Esophagus (tissue), 2 donors: ENCODE data around the gene CTSS. TPM values are rescaled to one million over a fixed set of nuclear protein-coding genes. Genes with fewer than 3 reads are reported as not detected.
"Not testable (repeated sequence)": the region's sequence is repeated elsewhere in the genome, so short reads cannot be mapped to it uniquely, and the experiment has no call there.

Experiments used
- H3K27ac ChIP-seq, 2 donors: one replicate each; pipeline ENCODE4 v1.5.1; 2013; ENCODE audit warnings: low read depth in 2 of 2, mild to moderate bottlenecking in 2 of 2, inconsistent platforms in 1 of 2, low read length in 1 of 2, moderate library complexity in 1 of 2
- H3K27me3 ChIP-seq, 2 donors: one replicate each; pipeline ENCODE4 v1.6.1; 2013; ENCODE audit warnings: low read length in 2 of 2, control low read depth in 1 of 2, mild to moderate bottlenecking in 1 of 2; ENCODE audit not compliant: insufficient read depth in 2 of 2, control insufficient read depth in 1 of 2
- H3K36me3 ChIP-seq, 2 donors: one replicate each; pipeline ENCODE4 v1.6.1; 2013; ENCODE audit warnings: low read length in 1 of 2; ENCODE audit not compliant: control insufficient read depth in 2 of 2, insufficient read depth in 2 of 2
- H3K4me1 ChIP-seq, 2 donors: one replicate each; pipeline ENCODE4 v1.6.1; 2013; ENCODE audit warnings: low read length in 1 of 2; ENCODE audit not compliant: control insufficient read depth in 2 of 2, insufficient read depth in 2 of 2
- H3K4me3 ChIP-seq, 2 donors: one replicate each; pipeline ENCODE4 v1.5.1; 2013; ENCODE audit warnings: low read length in 2 of 2, mild to moderate bottlenecking in 2 of 2, low read depth in 1 of 2, moderate library complexity in 1 of 2
- H3K9me3 ChIP-seq, 2 donors: one replicate each; pipeline ENCODE4 v1.6.1; 2013; ENCODE audit warnings: mild to moderate bottlenecking in 2 of 2, low read depth in 1 of 2, low read length in 1 of 2, moderate library complexity in 1 of 2; ENCODE audit not compliant: control insufficient read depth in 2 of 2, insufficient read depth in 1 of 2
- WGBS, 2 donors: extraction: QIAGEN DNeasy Blood & Tissue Kit; methylation state at CpG; one replicate each; pipeline ENCODE4 v1.1.7; 2013; 5-methylcytosine and 5-hydroxymethylcytosine counted together
- polyA plus RNA-seq, 2 donors: library from polyadenylated mRNA; stranded (reverse); fragments of 200-250 nt; gene quantifications; one replicate each; pipeline ENCODE4 v1.2.3, GENCODE V29; 2013
- donor health status: healthy with polysubstance abuse.
- donor health status: Bipolar disorder and iron deficiency.

Gene CTSS
- polyA plus RNA-seq, 2 donors: 17.2 to 20.2 TPM

GRCh38 chr1:150778409-150778808 lies 12.8 kb upstream of the CTSS start:
- 66 to 82% methylated on average over 1 of the region's 1 CpG for WGBS, 2 donors
- H3K27me3 ChIP-seq: no peaks in the 10 kb centered on the region
- no peaks in the 10 kb centered on the region for H3K36me3 ChIP-seq
- no peak overlapping the region for H3K27ac ChIP-seq
- H3K4me1 ChIP-seq: no peaks in the 10 kb centered on the region
- no peaks in the 10 kb centered on the region for H3K9me3 ChIP-seq
- H3K4me3 ChIP-seq: no peak overlapping the region

GRCh38 chr1:150777544-150777943 lies 12.0 kb upstream of the CTSS start:
- no peak overlapping the region for H3K4me3 ChIP-seq
- H3K4me1 ChIP-seq: no peaks in the 10 kb centered on the region
- no peaks in the 10 kb centered on the region for H3K36me3 ChIP-seq
- H3K27me3 ChIP-seq: no peaks in the 10 kb centered on the region
- 82 to 87% methylated on average over 2 of the region's 2 CpGs for WGBS, 2 donors
- H3K9me3 ChIP-seq: no peaks in the 10 kb centered on the region
- H3K27ac ChIP-seq: no peak overlapping the region

- 92 to 93% methylated on average over 13 of the region's 13 CpGs for WGBS, 2 donors
- not testable (repeated sequence) for H3K27me3 ChIP-seq
These were observed 10.4 kb upstream of the CTSS start for GRCh38 chr1:150775931-150776505.

GRCh38 chr1:150775276-150775675 lies 9.7 kb upstream of the CTSS start:
- no peaks in the 10 kb centered on the region for H3K36me3 ChIP-seq
- H3K4me3 ChIP-seq: no peak overlapping the region
- 90 to 95% methylated on average over 3 of the region's 3 CpGs for WGBS, 2 donors
- no peaks in the 10 kb centered on the region for H3K27me3 ChIP-seq
- H3K27ac ChIP-seq: no peak overlapping the region
- no peaks in the 10 kb centered on the region for H3K9me3 ChIP-seq
- H3K4me1 ChIP-seq: no peaks in the 10 kb centered on the region

More at GRCh38 chr1:150775931-150776505, 10.4 kb upstream of the CTSS start:
- H3K36me3 ChIP-seq, H3K4me1 ChIP-seq, H3K9me3 ChIP-seq, H3K27ac ChIP-seq, H3K4me3 ChIP-seq: not testable (repeated sequence)

GRCh38 chr1:150772326-150772725 lies 6.7 kb upstream of the CTSS start:
- H3K4me3 ChIP-seq: no peak overlapping the region
- no peak overlapping the region for H3K27ac ChIP-seq
- no peaks in the 10 kb centered on the region for H3K9me3 ChIP-seq
- H3K4me1 ChIP-seq: no peaks in the 10 kb centered on the region
- no peaks in the 10 kb centered on the region for H3K27me3 ChIP-seq
- H3K36me3 ChIP-seq: no peaks in the 10 kb centered on the region
- WGBS, 2 donors: 86 to 89% methylated on average over 4 of the region's 4 CpGs

GRCh38 chr1:150767704-150768103 lies 2.1 kb upstream of the CTSS start:
- H3K9me3 ChIP-seq, H3K4me1 ChIP-seq, H3K4me3 ChIP-seq, H3K36me3 ChIP-seq, H3K27ac ChIP-seq, H3K27me3 ChIP-seq: not testable (repeated sequence)
- WGBS, 2 donors: 60 to 88% methylated on average over 1 of the region's 1 CpG

- WGBS, 2 donors: 82 to 90% methylated on average over 1 of the region's 1 CpG
- H3K4me3 ChIP-seq: peak overlapping the region in 1 of 2 donors; percentile 41
- H3K9me3 ChIP-seq, H3K36me3 ChIP-seq, H3K4me1 ChIP-seq, H3K27me3 ChIP-seq: not testable (repeated sequence)
- peak overlapping the region; percentile 53 to 74 for H3K27ac ChIP-seq
These were observed 361 bp upstream of the CTSS start for GRCh38 chr1:150765977-150766301.

- WGBS, 2 donors: 20 to 32% methylated on average over 2 of the region's 2 CpGs
- Histone ChIP-seq H3K4me1 (no peaks in the 10 kb centered on the region), H3K9me3 (no peaks in the 10 kb centered on the region), H3K36me3 (no peaks in the 10 kb centered on the region), H3K4me3 (peak overlapping the region in 1 of 2 donors; percentile 11), H3K27ac (peak overlapping the region in 1 of 2 donors; percentile 60), H3K27me3 (no peaks in the 10 kb centered on the region)
These were observed 919 bp downstream of the CTSS start for GRCh38 chr1:150764617-150765101.

- Histone ChIP-seq H3K4me3 (no peak overlapping the region), H3K36me3 (no peaks in the 10 kb centered on the region), H3K9me3 (no peaks in the 10 kb centered on the region), H3K4me1 (no peaks in the 10 kb centered on the region), H3K27ac (no peak overlapping the region), H3K27me3 (no peaks in the 10 kb centered on the region)
- 89 to 90% methylated on average over 3 of the region's 3 CpGs for WGBS, 2 donors
These were observed 2.6 kb downstream of the CTSS start for GRCh38 chr1:150763018-150763417.

GRCh38 chr1:150762552-150762951 lies 3.0 kb downstream of the CTSS start:
- Histone ChIP-seq H3K4me1 (no peaks in the 10 kb centered on the region), H3K9me3 (no peaks in the 10 kb centered on the region), H3K36me3 (no peaks in the 10 kb centered on the region), H3K27me3 (no peaks in the 10 kb centered on the region), H3K4me3 (no peak overlapping the region), H3K27ac (no peak overlapping the region)
- 86 to 92% methylated on average over 2 of the region's 2 CpGs for WGBS, 2 donors
